ENCODE data around the gene PEX26. TPM values are rescaled to one million over a fixed set of nuclear protein-coding genes. Genes with fewer than 3 reads are reported as not detected.
A peak's percentile ranks its signal among the peaks of the same experiment; 100 is the strongest.
"Not testable (repeated sequence)": the region's sequence is repeated elsewhere in the genome, so short reads cannot be mapped to it uniquely, and the experiment has no call there.

The PEX26 gene
- total RNA-seq, 1 donor from 2014 or later, result 9.4 TPM

DNA sequence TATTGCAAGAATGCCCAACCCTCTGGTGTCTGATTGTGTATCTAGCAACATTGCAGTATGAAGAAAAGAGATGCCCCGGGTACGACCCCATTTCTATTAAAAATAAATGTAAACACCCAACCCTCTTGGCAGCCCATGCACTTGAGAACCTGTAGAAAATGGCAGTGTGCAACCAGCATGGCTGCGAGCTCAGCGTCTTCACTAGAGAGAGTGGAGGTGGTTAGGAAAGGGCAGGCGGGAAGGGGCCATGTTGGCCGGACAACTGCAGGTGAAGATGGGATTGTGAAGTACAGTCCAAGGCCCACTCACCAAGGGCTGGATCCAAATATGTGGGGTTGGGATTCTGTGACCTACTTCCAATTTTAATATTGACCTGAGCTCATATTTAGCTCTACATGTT lies 15.9 kb downstream of the PEX26 start:
- FAIRE-seq, result no peak
- no peak for DNase-seq (ENCODE audit: low spot score in 2 of 2)

DNA sequence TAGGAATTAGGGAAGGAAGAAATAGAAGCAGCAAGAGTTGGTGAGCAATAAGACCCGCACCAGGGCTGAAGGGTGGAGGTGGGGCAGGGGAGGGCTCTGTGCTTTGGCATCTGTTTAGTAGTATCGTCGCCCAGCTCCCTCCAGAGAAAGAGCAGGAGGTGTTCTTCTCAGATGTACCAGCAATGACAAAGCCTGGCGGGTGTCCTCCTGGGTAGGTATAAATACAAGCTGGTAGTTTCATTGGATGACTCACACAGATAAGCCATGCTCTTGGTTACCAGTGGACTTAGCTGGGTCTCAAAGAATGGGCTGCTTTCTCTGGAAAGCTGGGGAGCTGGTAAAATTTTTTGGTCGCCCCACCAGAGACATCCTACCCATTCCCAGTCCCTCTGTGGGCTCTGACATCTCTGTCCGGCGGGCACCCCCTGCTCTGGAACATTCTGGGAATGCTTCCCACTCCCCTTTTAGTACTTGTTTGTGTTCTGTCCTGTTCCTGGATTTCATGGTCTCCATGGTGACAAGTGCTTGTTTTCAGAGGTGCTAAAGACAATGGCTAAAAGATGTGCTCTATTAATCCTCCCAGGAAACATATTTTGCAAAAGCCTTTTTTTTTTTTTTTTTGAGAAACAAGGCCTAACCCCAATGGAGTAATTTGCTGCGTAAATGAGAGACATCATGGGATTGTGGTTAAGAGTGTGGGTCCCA lies 17.5 kb downstream of the PEX26 start:
- no peak for FAIRE-seq
- DNase-seq (ENCODE audit: low spot score in 2 of 2), result no peak

DNA sequence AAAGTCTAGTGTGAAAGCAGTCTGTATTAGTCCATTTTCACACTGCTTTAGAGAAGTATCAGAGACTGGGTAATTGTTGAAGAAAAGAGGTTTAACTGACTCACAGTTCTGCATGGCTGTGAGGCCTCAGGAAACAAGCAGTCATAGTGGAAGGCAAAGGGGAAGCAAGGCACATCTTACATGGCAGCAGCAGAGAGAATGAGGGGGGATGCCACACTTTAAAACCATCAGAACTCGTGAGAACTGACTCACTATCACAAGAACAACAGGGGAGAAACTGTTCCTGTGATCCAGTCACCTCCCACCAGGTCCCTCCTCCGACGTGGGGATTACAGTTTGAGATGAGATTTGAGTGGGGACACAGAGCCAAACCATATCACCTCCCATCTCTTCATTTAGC lies 19.0 kb downstream of the PEX26 start:
- no peak for DNase-seq (ENCODE audit: low spot score in 2 of 2)
- no peak for FAIRE-seq

DNA sequence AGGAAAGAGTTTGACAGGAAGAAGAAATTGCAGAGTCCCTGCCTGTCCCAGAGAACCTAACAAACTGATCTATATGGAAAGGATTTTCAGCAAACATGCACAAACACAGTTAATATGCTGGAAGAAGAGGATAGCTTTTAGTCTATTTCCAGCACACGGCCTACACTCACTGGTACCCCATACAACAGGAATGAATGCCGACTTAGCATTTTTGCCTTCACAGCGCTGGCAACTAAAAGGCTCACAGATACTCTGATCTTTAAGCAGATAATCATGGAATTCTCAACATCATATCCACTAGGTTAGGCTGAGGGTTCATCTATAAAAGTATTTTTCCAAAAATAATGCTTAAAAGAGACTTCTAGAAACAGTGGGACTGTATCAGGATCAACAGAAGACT lies 23.0 kb downstream of the PEX26 start:
- FAIRE-seq (no peak), DNase-seq (ENCODE audit: low spot score in 2 of 2) (no peak)

DNA sequence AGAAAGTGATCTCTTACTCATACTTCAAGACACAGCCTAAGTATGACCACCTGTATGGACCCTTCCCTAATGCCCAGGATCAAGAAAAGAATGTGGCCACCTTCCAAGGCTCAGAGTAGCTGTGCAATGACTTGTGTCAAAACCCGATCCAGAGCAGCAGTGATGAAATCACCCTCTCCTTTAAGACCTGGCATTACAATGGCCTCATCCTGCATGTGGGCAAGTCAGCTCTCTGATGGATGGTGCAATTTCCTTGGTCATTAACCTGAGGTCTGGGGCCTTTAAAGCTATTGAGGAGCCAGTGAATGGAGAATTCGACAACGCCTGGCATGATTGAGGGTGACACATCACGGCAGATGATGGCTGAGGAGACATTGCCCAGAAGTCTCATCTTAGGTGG lies 23.7 kb downstream of the PEX26 start:
- DNase-seq (ENCODE audit: low spot score in 2 of 2) (no peak), FAIRE-seq (no peak)

DNA sequence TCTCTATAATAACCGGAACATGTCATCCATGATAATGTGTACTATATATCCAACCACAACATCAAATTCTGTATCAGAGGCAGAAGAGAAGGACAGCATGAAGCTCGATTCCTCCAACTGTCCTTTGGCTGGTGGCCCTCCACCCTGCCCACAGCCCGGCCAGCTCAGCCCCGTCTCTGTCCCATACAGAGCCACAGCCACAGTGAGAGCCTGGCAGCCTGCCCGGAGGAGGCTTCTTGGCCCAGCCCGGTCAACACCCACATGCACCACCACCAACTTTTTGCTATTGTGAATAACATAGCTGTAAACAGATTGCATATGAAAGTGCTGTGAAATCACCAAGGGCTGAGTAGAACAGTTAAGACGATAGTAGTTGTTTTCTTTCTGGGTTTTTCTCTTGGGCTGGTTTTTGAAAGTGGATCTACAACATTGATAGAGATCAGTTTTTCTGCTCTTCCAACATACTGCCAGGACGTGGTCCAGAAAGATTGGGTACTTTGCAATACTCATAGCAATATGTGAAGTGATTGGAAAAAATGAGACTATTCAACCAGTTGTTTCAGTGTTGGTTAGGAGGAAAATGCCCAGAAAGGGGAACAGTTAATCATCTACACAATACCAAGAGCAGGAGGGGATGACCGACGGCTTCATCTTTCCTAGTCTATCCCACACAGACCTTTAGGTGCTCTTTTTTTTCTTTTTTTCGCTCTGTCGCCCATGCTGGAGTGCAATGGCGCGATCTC lies 25.9 kb downstream of the PEX26 start:
- FAIRE-seq, result no peak
- no peak for DNase-seq (ENCODE audit: low spot score in 2 of 2)

DNA sequence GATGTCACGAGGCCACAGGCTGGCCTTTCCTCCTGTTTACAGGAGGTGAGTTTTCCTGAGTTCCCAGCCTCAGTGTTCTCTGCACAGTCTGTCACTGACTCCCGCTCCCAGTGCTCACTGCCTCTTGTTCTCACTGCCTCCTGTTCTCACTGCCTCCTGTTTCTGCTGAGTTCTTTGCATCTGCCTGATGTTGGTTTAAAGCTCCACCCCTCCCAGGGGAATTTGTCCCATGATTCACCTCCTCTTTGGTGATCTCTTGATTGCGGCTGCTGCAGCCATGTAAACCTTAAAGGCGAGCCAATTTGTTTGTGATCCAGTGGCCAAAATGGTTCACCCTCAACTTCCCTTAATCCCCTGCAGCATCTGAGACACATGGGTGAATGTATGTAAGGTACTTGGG lies 26.8 kb downstream of the PEX26 start:
- DNase-seq (ENCODE audit: low spot score in 2 of 2) (no peak), FAIRE-seq (no peak)

DNA sequence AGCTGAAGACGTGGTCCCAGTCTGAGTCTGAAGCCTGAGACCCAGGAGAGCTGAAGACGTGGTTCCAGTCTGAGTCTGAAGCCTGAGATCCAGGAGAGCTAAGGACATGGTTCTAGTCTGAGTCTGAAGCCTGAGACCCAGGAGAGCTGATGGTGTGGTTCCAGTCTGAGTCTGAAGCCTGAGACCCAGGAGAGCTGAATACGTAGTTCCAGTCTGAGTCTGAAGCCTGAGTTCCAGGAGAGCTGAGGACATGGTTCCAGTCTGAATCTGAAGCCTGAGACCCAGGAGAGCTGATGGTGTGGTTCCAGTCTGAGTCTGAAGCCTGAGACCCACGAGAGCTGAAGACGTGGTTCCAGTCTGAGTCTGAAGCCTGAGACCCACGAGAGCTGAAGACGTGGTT lies 28.2 kb downstream of the PEX26 start:
- not testable (repeated sequence) for FAIRE-seq; DNase-seq (ENCODE audit: low spot score in 2 of 2)

DNA sequence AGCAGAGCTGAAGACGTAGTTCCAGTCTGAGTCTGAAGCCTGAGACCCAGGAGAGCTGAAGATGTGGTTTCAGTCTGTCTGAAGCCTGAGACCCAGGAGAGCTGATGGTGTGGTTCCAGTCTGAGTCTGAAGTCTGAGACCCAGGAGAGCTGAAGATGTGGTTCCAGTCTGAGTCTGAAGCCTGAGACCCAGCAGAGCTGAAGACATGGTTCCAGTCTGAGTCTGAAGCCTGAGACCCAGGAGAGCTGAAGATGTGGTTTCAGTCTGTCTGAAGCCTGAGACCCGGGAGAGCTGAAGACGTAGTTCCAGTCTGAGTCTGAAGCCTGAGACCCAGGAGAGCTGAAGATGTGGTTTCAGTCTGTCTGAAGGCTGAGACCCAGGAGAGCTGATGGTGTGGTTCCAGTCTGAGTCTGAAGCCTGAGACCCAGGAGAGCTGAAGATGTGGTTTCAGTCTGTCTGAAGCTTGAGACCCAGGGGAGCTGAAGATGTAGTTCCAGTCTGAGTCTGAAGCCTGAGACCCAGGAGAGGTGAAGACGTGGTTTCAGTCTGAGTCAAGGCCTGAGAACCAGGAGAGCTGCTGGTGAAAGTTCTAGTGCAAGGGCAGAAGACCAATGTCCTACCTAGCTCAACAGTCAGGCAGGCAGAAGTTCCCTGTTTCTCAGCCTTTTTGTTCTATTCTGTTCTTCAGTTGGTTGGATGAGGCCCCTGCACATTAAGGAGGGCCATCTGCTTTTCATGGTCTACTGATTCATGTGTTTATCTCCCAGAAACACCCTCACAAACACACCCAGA lies 29.0 kb downstream of the PEX26 start:
- not testable (repeated sequence) for FAIRE-seq; DNase-seq (ENCODE audit: low spot score in 2 of 2)

DNA sequence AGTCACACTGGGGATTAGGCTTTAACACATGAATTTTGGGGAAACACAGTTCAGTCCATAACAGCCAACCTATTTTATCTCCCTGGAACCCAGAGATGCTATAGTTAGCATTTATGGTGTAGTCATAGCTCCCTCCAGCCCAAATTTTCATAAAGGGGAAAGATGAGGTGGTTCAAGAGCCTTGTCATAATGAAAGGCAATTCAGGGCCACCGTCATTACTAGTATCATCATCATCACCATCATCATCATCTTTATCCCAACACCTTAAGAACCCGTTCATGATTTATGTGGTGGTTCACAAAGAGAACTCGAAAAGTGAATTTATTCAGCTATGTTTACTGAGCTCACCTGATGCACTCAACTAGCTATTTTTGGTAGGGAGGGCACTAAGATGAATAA lies 30.4 kb downstream of the PEX26 start:
- FAIRE-seq (no peak), DNase-seq (ENCODE audit: low spot score in 2 of 2) (no peak)

DNA sequence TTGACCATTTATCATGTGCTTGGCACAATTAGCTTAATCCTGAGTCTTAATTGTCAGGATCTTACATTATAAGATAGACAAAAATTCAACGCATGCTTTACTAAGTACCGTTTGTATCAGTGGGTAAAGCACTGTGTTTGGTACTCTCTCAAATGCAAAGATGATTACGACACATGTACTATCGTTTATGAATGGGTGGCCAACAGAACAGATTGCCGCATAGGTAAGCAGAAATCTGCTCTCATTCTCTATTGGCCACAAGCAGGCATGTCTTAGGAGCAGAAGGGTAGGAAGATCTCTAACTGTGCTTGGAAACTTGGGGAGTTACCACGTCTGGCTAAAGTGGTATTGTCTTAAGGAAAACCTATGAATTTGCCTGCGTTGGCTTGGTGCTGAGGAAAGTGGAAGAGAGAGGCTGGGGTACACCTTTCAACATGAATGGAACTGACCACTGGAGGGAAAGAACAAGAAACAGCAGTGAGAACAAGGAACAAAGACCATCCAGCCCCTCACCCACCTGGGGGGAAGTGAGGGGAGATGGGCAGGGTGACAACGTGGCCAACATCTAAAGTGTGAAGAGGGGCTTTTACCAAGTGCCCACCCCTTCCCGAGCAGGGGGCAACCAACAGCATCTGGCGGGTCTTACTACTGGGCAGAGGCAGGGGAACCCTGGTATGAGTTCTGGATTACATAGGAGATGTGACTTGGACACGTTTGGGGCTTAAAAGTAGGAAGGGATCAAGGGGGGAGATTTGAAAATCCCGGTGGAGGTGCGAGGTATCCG lies 31.8 kb downstream of the PEX26 start:
- DNase-seq (ENCODE audit: low spot score in 2 of 2), result no peak

DNA sequence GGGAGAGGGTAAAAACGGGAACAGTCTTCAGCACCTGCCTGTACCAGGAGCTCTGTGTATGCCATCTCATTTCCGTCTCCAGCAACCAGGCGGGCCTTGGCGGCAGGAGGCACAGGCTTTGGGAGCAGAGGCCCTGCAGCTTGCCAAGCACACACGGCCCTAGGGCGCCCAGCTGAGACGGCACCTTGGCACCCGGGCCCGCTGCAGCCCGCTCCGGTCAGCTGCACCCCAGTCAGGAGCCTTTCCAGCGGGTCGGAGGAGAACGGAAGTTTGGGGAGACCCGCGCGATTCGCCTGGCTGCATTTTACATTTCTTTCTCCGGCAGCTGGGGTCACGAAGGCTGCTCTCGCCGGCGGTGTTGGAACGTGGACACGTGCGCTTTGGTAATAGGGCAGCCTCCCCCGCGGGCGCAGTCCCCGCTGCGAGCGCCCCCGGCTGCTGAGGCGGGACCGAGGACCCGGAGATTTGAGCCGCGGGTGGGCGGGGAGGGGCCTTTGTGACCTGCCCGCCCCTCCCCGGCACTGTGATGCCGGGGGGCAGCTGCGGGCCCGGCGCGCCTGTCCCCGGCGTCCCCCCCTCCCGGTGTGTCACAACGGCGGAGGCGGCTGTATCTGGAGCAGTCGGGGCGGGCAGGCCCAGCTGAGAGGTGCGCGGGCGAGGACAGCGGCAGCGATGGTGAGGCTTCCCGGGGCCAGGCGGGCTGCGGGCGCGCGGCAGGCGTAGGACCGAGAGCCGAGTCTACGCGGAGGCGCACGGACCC lies 32.6 kb downstream of the PEX26 start, which contains the start of gene TUBA8:
TSS of gene TUBA8 (plus strand) at position 616 of the 760 bp plus-strand sequence. CDS start at position 673, 57 bp downstream.
- no peak for FAIRE-seq

More for the DNA sequence above, 31.8 kb downstream of the PEX26 start:
- FAIRE-seq, result no peak

DNA sequence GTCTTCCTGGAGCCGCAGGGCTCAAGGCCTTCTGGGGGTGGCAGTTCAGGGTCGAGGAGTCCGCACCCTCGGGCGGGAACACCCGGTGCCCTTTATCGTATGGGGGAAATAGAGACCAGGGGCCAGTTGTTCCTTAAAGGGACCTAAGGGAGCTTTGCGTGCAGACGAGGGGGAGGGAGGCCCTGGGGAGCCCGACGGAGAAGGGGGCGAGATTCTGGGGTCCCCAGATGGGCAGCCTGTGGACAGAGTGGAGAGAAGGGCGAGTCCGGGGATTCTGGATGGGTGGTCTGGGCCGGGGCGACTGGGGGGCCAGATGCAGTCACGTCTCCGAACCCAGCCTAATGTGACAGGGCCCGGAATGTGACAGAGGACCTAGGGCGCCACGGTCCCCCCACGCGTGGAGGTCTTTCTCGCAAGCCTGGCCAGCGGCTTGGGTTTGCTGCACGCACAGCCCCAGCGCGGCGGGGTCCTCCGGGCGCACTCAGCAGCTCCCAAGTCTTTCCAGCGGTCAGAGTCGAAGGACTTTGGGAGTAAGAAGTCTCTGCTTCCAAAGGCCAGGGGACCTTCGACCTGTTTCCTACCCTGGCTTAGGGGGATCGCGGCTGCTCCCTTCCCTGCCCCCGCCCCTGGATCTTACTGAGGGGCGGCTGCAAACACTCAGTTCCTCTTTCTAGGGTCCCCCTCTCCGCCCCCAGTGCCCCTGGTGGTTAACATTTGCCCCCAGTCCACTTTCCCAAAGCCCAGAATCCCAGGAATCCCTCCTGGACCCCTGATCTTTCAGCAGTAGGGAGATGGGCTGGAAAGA lies 33.4 kb downstream of the PEX26 start:
- FAIRE-seq (no peak), DNase-seq (ENCODE audit: low spot score in 2 of 2) (no peak)

More for the DNA sequence above, 32.6 kb downstream of the PEX26 start, which contains the start of gene TUBA8:
- DNase-seq (ENCODE audit: low spot score in 2 of 2), result peak; percentile 44 to 74

DNA sequence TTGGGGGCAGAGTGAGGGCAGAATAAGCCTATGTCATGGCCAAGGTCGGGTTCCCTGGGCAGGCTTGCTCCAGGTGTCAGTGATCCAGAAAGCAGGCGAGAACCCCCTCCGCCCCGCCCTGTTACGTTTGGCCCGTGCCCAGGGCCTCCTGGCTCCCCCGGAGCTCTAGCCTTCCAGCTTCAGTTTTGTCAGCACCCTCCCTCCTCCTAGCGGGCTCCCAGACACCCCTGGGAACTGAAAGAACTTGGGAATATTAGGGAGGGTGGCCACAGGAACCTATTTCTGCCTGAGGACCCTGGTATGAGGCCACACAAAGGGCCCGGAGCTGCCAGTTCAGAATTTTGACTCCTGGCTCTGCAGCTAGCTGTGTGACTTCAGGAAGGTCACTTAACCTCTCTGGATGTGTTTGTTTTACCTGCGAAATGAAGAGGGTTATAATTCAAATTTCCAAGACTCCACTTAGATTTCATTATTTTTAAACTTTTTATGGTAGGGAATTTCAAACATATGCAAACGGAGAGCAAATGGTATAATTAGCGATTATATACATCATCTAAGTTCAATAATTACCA lies 34.1 kb downstream of the PEX26 start:
- DNase-seq (ENCODE audit: low spot score in 2 of 2) (no peak), FAIRE-seq (no peak)

DNA sequence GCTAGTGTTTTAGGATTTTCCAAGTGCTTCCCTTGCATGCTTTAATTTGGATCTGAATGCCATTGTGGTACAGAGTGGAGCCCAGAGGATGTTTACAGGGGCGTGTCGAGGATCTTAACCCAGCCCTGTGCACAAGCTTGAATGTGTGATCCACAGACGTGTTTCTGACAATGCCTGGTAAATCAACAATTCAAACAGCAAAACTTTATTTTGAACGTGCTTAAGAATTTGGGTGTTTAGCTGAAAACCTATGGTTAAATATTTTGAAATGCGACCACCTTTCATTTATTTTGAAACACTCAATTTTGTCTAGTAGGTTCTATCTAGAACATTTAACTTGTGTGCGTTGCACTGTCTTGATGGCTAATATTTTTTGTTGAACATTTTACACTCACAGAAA lies 34.6 kb downstream of the PEX26 start:
- FAIRE-seq (no peak), DNase-seq (ENCODE audit: low spot score in 2 of 2) (no peak)

DNA sequence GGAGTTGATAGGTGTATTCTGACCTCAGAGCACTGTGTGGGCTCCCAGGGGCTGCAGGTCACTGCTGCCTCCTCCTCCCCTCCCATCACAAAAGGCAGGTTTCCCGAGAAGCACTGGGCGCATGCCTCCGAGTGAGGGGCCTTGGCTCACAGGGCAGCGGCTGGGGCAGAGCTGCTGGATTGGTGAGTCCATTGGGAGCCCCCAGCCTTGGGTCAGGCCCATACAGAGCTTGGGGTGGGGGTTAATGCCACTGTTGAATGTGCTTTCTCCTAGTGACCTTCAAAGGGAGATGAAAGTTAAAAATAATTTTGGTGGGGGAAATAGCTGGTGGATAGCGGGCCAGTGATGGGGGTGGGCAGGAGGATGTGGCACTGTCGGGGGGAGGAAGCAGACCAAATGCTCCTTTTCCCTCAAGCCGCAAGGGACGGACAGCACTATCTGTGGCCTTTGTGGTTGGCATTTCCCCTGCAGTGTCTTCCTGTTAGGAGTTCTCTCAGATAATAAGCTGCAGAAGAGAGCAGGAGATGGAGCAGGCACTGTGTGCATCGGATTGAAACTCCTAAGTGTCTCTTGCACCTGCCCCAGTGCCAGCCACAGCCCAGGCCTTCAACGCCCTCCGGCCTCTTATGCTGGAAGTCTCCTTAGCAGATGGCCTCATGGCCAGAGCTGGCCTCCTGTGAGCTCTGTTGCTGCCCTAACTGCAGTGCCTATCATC lies 36.0 kb downstream of the PEX26 start:
- DNase-seq (ENCODE audit: low spot score in 2 of 2), result no peak
- no peak for FAIRE-seq

DNA sequence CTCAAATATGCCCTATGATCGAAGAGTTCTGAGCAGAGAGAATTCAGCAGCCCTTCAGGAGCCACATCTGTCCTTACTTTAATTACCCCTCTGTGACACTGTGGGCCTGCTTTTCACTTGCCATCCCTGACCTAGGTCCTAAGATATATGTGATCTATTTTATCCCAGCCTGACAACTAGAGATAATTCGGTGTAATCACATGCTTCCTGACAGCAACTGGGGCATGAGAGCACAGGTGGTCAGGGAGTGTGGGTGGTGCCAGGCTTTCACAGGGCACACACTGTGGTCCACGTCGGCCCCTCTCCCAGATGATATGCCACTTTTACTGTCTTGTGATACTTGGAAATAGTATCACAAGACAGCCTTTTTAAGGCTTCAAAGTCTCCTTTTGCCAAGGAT lies 36.7 kb downstream of the PEX26 start:
- no peak for FAIRE-seq
- DNase-seq (ENCODE audit: low spot score in 2 of 2), result no peak

Measured in frontal cortex (tissue), 4 donors.